ENCODE measurements around the gene GLS.

The GLS gene

DNA sequence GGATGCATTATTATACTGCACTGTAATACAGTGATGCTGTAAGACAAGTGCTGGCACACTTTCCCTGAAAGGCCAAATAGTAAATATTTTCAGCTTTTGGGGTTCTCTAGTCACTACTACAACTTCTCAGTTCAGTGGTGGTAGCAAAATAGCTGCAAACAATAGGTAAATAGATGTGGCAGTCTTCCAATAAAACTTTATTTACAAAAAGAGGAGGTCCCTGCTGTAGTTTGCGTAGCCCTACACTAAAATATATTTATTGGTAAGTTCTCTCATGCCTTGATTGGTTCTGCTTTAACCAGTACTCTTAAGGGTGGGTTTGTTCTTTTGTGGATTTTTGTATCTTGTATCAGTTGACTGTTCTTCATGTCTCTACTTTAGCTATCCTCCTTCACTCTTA, 7.8 kb downstream of the GLS start:
- DNase-seq, result no peak

- DNase-seq, result no peak
Observed at GRCh38 chr2:190889175-190889943, 8.7 kb downstream of the GLS start.

DNA sequence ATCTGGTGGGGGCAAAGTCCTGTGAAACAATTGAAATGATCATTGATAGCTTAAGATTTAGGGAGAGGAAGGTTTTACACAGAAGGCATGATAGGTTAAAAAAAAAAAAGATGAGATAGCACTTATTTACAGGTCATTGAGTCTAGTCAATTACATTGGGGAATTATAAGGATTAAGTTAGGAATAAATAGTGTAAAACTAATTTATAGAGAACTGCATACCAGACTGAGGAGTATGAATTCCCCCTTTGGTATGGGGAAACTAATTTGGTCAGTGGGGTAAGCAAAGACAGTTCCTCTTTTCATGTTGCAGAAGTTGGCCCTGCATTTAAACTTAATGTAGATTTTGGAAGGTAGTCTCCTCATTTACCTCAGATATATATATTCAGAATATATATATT, 10.8 kb downstream of the GLS start:
- no peak for DNase-seq

- DNase-seq, result no peak
Observed at GRCh38 chr2:190891889-190892288, 11.3 kb downstream of the GLS start.

- no peak for DNase-seq
Observed at GRCh38 chr2:190893157-190893556, 12.5 kb downstream of the GLS start.

DNA sequence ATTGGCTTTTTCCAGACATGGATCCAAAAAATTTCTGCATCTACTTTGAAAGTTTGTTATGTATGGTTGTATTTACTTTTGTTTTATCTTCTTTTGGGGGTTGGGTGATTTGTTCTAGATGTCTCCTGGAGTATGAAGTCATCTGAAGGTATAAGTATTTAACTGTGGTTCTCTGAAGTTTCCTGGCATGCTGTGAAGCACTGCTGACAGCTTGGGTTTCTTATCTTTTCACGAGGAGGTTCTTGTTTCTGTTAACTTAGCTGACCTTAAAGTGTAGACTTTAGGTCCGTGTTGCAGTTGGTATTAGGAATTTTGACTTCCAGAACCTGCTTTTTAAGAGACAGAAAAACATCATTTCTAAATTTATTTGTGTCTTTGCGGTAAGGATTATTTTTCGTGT, 15.9 kb downstream of the GLS start:
- DNase-seq, result no peak

DNA sequence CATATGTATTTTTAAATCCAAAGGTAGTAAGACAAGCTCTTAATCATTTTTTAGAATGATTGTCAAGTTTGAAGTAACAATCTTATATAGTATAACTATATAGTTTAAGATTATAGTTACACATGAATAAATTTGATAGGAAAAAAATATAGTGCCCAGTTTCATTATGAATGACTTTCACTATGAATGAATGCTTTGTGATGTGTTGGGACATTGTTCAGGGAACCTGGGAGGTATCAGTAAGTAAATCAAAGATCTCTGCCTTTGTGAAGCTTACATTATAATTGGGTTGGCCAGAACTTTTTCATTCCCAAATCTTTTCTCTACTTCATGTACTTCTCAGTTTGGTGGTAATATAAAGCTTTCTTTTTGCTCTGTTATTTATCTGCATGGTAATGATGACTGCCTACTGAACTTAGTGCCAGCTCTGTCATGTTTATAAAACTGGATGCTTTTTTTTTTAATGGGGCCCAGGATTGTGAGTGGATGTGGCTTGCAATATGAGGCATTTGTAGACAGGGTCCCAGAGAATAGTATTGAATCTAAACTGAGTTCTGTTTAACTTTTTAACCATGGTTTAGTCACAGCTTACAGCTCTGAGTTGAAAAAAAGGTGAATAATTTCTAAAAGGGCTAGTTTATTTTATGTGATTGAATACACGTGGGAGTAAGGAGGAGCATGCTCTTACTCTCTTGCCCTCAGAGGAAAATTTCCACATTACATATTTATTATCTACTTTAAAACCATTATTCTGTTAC, 23.3 kb downstream of the GLS start:
- no peak for DNase-seq

- no peak for DNase-seq
Observed at GRCh38 chr2:190904640-190905261, 24.1 kb downstream of the GLS start.

DNA sequence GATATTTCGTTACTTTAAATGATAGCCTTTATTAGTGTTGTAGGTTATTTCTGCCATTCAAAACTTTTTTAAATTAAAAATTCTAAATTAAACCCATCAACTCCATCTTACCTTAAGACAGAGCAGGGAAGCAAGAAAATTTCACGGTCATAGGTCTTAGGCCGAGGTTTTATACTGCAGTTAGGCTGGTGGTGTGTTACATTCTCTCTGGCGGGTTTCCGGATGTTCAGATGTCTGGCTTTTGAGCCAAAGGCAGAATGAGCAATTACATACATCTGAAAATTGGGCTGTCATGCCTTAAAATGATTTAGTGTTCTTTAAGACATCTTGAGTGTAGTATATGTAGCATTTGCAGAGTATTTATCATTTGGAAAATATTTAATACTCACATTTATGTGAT, 27.9 kb downstream of the GLS start:
- no peak for DNase-seq

- no peak for DNase-seq
Observed at GRCh38 chr2:190909680-190910079, 29.1 kb downstream of the GLS start.

DNA sequence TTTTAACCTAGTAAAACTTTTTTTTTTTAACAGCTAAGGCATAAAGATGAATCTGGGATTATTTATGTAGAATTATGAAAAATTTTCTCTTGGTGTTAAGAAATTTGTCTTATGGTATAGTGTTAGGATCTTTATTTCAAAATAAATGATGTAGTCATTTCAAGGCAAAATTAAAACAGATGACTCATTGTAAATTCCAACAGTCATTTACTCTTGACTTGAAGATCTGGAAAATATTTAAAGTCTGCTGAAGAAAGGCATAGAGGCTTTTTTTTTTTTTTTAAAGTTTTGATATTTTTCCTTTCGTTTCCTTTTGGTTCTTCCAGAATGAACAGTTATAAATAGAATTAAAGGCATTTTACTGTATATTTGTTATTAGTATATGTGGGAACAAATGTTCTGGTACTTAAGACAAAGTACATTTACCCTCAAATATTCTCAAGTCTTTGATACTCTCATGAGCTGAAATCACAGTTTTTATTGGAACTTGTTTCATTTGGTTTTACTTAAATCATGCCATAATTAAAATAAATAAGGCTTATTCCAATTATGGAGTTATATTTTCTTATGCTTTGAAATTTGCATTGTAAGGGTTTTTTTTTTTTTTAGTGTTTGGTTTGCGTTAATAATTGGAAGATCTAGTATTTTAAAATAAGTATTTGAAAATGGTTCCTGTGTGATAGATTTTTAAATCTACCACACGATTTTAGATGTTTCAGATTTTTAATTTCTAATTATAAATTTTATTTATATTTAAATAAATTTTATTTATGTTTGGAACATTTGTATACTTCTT, 29.9 kb downstream of the GLS start:
- DNase-seq, result no peak

- DNase-seq, result no peak
Observed at GRCh38 chr2:190911813-190912212, 31.2 kb downstream of the GLS start.

DNA sequence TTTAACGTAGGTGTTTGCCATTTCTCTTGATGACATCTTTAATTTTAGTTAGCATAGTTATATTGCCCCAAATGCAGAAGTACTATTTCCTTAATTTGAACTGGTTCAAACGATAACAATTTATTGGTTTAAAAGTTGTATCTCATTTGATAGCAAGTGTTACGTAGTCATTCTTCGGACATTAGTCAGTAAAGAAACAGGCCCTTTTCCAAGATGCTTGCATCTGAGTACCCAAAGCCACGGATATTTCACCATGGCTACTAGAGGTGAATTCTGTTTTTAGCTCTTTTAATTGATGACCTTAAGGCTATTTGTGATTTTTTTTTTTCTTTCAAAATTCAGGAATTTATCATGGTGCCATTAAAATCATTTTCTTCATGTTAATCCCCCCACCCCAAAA, 32.1 kb downstream of the GLS start:
- DNase-seq, result no peak

GRCh38 chr2:190913725-190914124, 33.1 kb downstream of the GLS start:
- DNase-seq, result no peak

DNA sequence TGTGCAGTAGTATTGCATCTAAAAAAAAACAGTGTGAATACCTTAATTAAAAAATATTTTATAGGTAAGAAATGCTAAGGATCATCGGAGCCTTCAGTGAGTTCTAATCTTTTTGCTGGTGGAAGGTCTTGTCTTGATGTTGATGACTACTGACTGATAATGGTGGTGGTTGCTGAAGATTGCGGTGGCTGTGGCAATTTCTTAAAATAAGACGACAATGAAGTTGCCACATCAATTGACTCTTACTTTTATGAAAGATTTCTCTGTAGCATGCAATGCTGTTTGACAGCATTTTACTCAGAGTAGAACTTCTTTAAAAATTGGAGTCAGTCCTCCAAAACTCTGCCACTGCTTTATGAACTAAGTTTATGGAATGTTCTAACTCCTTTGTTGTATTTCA, 36.2 kb downstream of the GLS start:
- no peak for DNase-seq

DNA sequence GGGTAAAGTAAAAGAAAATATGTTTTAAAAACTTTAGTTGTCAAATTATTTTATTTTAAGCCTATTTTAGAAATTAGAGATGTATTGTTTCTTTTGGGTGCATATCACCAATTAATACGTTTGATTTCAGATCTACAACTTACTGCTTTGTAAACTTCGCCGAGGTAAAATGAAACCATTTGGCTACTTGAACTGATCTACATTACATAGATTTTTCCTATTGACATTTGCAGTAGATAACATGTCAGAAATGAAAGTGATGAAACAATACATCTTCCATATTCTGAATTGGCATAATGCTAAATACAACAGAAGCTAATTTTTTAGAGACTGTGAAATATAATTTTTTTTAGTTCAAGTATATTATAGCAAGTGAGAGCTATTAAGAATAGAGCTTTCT, 39.5 kb downstream of the GLS start:
- DNase-seq, result no peak

- no peak for DNase-seq
Observed at GRCh38 chr2:190922376-190922775, 41.8 kb downstream of the GLS start.

- DNase-seq, result no peak
Observed at GRCh38 chr2:190927301-190927700, 46.7 kb downstream of the GLS start.

GRCh38 chr2:190929919-190930318, 49.3 kb downstream of the GLS start:
- no peak for DNase-seq

- DNase-seq, result no peak
Observed at GRCh38 chr2:190930411-190930810, 49.8 kb downstream of the GLS start.

DNA sequence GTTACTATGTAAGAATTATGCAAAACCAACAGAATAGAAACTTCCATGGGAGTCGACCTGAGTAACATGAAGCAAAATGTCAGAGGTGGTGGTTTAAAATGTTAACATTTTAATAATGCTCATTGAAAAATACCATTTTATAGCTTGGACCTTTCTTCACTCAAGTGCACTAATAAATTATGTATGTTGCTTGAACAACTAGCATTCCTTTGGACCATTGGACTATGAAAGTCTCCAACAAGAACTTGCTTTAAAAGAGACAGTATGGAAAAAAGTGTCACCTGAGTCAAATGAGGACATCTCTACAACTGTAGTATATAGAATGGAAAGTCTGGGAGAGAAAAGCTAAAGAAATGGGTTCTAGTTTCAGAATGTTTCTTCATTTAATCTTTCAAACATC, 51.9 kb downstream of the GLS start:
- DNase-seq, result no peak

- no peak for DNase-seq
Observed at GRCh38 chr2:190933361-190933760, 52.7 kb downstream of the GLS start.

- DNase-seq, result no peak
Observed at GRCh38 chr2:190935054-190935453, 54.4 kb downstream of the GLS start.

All from NCI-H510A treated with DMSO at 0.1 percent for 48 hours (cell line).